Stomach (tissue), 4 donors: Measurements from ENCODE around the gene PRPF6.

ENCODE experiments used
- CTCF ChIP-seq, 7 experiments: fragments of 450-650 bp in 4 of 7; fragments of 200-600 bp in 3 of 7; sonication (generic) in 3 of 7; IDR thresholded peaks; one replicate each; pipeline ENCODE4 v1.5.1; 2016 to 2019; ENCODE audit warnings: antibody characterized with exemption in 7 of 7, control low read depth in 2 of 7, mild to moderate bottlenecking in 1 of 7
- EP300 ChIP-seq: sonication (generic); formaldehyde crosslinking; IDR thresholded peaks from one replicate; pipeline ENCODE4 v1.6.1; 2017; ENCODE audit warnings: antibody characterized with exemption
- POLR2A ChIP-seq, 4 donors: fragments of 450-650 bp; IDR thresholded peaks; one replicate each; pipeline ENCODE4 v1.6.1; 2016; ENCODE audit warnings: antibody characterized with exemption in 4 of 4, control low read depth in 2 of 4, mild to moderate bottlenecking in 1 of 4, moderate library complexity in 1 of 4
- POLR2AphosphoS5 ChIP-seq, 3 donors: sonication (generic); formaldehyde crosslinking; IDR thresholded peaks; one replicate each; pipeline ENCODE4 v1.6.1; 2016; ENCODE audit warnings: antibody characterized with exemption in 3 of 3

- TF ChIP-seq POLR2AphosphoS5 (IDR thresholded peaks at IDR 0.05): no peak
- TF ChIP-seq CTCF (IDR thresholded peaks at IDR 0.05): no peak
- no peak for TF ChIP-seq EP300
- no peak for TF ChIP-seq POLR2A (IDR thresholded peaks at IDR 0.05)
These were observed 49.2 kb upstream of the PRPF6 start for GRCh38 chr20:63931735-63932134.
